ENCODE results near the gene ASH1L. TPM values are rescaled to one million over a fixed set of nuclear protein-coding genes. Genes with fewer than 3 reads are reported as not detected.
"Not testable (repeated sequence)": the region's sequence is repeated elsewhere in the genome, so short reads cannot be mapped to it uniquely, and the experiment has no call there.

Gene ASH1L
- total RNA-seq, 1 donor from 2014 or later: 43.7 TPM

DNA sequence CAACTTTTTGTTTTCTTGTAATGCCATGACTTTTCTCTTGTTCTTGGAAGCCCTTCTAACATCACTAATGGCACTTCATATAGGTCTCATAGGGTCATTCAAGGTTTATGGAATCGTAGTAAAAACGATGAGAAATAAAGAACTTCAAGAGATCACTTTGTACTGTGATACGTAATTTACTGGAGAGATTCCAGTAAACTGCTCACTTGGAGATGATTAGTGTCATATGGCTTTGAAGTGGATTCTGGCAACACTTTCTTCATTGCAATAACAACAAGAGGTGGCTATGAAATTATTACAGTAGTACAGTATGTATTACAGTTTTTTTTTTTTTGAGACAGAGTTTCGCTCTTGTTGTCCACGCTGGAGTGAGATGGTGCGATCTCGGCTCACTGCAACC, 138.5 kb downstream of the ASH1L start:
- Mint-ChIP-seq H3K4me1 (ENCODE audit: unreplicated experiment) (peaks cover 3% of the 10 kb centered on the region), H3K9me3 (no peaks in the 10 kb centered on the region), H3K27ac (no peak overlapping the region), H3K36me3 (peaks cover 15% of the 10 kb centered on the region), H3K4me3 (no peak overlapping the region), H3K27me3 (no peaks in the 10 kb centered on the region)
- no peak for TF ChIP-seq CTCF (conservative IDR thresholded peaks at IDR 0.05)
- DNase-seq (ENCODE audit: extremely low spot score, unreplicated experiment): no peak

DNA sequence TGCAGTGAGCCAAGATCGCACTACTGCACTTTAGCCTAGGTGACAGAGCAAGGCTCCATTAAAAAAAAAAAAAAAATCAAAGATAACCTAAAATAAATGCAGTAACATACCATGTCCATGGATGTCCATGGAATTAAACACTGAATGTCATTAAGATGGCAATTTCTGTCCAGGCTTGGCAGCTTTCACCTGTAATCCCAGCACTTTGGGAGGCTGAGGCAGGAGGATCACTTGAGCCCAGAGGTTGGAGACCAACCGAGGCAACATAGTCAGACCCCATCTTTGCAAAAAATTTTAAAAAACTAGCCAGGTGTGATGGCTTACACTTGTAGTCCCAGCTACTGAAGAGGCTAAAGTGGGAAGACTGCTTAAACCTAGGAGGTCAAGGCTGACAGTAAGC, 141.8 kb downstream of the ASH1L start:
- no peak for TF ChIP-seq CTCF (conservative IDR thresholded peaks at IDR 0.05)
- peaks cover 18% of the 10 kb centered on the region for H3K36me3 Mint-ChIP-seq
- no peak overlapping the region for H3K4me3 Mint-ChIP-seq
- no peaks in the 10 kb centered on the region for H3K9me3 Mint-ChIP-seq
- H3K27me3 Mint-ChIP-seq: no peaks in the 10 kb centered on the region
- H3K27ac Mint-ChIP-seq: no peak overlapping the region
- DNase-seq (ENCODE audit: extremely low spot score, unreplicated experiment): no peak
- H3K4me1 Mint-ChIP-seq (ENCODE audit: unreplicated experiment): peaks cover 3% of the 10 kb centered on the region

DNA sequence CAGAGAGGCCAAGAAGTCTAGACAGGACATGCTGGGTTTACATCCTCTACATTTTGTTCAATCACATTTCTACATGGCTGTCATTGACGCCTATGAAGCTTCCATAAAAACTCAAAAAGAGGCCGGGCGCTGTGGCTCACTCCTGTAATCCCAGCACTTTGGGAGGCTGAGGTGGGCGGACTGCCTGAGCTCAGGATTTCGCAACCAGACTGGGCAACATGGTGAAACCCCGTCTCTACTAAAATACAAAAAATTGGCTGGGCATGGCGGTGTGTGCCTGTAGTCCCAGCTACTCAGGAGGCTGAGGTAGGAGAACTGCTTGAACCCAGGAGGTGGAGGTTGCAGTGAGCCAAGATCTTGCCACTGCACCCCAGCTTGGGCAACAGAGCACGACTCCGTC, 150.8 kb downstream of the ASH1L start:
- not testable (repeated sequence) for DNase-seq (ENCODE audit: extremely low spot score, unreplicated experiment); H3K27me3 Mint-ChIP-seq; H3K36me3 Mint-ChIP-seq; H3K9me3 Mint-ChIP-seq; H3K27ac Mint-ChIP-seq; H3K4me1 Mint-ChIP-seq (ENCODE audit: unreplicated experiment); H3K4me3 Mint-ChIP-seq

DNA sequence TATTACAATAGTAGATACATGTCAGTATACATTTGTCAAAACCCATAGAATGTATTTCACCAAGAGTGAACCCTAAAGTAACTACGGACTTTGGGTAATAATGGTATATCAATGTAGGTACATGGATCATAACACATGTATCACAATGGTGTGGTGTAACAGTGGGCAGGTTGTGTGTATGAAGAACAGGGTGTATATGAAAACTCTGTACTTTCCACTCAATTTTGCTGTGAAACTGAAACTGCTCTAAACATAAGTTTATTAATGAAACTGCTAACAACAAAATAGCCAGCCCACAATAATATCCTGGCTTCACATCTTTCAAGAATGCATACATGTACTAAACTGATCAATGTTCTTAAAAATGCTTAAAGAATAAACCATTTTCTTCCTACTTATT, 151.7 kb downstream of the ASH1L start:
- no peak for DNase-seq (ENCODE audit: extremely low spot score, unreplicated experiment)
- Mint-ChIP-seq H3K36me3 (peaks cover 4% of the 10 kb centered on the region), H3K9me3 (no peaks in the 10 kb centered on the region), H3K27me3 (no peaks in the 10 kb centered on the region), H3K4me3 (no peak overlapping the region), H3K27ac (no peak overlapping the region), H3K4me1 (ENCODE audit: unreplicated experiment) (no peaks in the 10 kb centered on the region)
- no peak for TF ChIP-seq CTCF (conservative IDR thresholded peaks at IDR 0.05)

DNA sequence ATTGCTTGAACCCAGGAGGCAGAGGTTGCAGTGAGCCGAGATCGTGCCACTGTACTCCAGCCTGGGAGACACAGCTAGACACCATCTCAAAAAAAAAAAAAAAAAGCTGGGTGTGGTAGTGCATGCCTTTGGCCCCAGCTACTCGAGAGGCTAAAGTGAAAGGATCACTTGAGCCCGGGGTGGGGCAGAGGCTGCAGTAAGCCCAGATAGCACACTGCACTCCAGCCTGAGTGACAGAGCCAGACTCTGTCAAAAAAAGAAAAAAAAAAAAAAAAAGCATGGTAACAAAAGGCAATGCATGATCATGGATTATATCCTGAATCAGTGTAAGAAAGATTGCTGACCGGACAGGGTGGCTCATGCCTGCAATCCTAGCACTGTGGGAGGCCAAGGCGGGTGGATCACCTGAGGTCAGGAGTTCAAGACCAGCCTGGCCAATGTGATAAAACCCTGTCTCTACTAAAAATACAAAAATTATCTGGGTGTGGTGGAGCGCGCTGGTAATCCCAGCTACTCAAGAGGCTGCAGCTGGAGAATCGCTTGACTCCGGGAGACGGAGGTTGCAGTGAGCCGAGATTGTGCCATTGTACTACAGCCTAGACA, 165.6 kb downstream of the ASH1L start:
- Mint-ChIP-seq H3K27me3 (no peaks in the 10 kb centered on the region), H3K36me3 (peaks cover 19% of the 10 kb centered on the region), H3K4me3 (no peak overlapping the region), H3K27ac (no peak overlapping the region), H3K9me3 (no peaks in the 10 kb centered on the region), H3K4me1 (ENCODE audit: unreplicated experiment) (no peaks in the 10 kb centered on the region)
- DNase-seq (ENCODE audit: extremely low spot score, unreplicated experiment): no peak
- no peak for TF ChIP-seq CTCF (conservative IDR thresholded peaks at IDR 0.05)

DNA sequence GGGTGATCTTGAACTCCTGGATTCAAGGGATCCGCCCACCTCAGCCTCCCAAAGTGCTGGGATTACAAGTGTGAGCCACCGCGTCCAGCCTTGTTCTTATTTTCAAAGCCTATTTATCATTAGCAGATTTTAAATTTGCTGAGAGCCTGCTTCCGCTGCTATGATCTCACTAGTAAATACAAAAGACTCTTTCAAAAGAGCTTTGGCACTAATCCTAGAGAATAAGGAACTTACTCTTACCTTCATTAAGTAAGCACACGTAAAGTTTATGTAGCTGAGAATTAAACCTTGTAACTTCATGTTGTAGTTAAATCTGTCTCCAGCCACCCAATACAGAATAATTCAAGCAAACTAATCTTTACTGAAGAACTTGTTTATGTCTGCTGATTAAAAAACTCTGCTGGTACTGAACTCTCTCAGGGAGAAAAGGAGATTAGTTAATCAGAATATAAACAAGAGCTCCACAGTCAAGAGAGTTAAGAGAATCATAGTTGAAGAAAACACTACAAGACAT, 169.6 kb downstream of the ASH1L start:
- no peak for DNase-seq (ENCODE audit: extremely low spot score, unreplicated experiment)
- Mint-ChIP-seq H3K27me3 (no peaks in the 10 kb centered on the region), H3K4me1 (ENCODE audit: unreplicated experiment) (no peaks in the 10 kb centered on the region), H3K36me3 (peaks cover 29% of the 10 kb centered on the region), H3K27ac (no peak overlapping the region), H3K9me3 (no peaks in the 10 kb centered on the region), H3K4me3 (no peak overlapping the region)
- no peak for TF ChIP-seq CTCF (conservative IDR thresholded peaks at IDR 0.05)
